HepG2 (cell line): ENCODE data around the gene DIP2C. TPM values are rescaled to one million over a fixed set of nuclear protein-coding genes. Genes with fewer than 3 reads are reported as not detected.

Source experiments
- ATAC-seq: fragments of 200-7000 bp; cut with Tn5 transposase; 3 replicates; pipeline ENCODE4 v1.9.1; 2020; ENCODE audit warnings: mild to moderate bottlenecking, moderate library complexity
- BruUV-seq: library from RNA; stranded (reverse); fragments of 400-500 nt; replicated peaks from 2 replicates; lab custom pipeline; 2021; lab: Mats Ljungman, UMichigan
- CTCF ChIA-PET: fragments of 300-600 bp; formaldehyde crosslinking; extraction: SDS; loops from one replicate; lab custom pipeline; 2021; ENCODE audit warnings: low total read pairs, inconsistent platforms, low intra/inter-chr PET ratio; lab: Yijun Ruan, JAX
- POLR2A ChIA-PET: fragments of 350-600 bp; sonication (Branson Sonifier 250); formaldehyde crosslinking; loops from one replicate; lab custom pipeline; 2020; ENCODE audit warnings: antibody characterized with exemption, inconsistent platforms; lab: Yijun Ruan, JAX
- DNase-seq: peaks from one replicate; pipeline ENCODE4 v3.0.0-alpha.2; 2015; ENCODE audit warnings: low spot score
- FAIRE-seq: peaks from 3 replicates; lab custom pipeline; 2011; peaks lifted over from hg19 to GRCh38; lab: Jason Lieb, UNC
- H2AFZ ChIP-seq: one replicate; pipeline ENCODE4 v1.6.1; 2011; ENCODE audit warnings: low read length, inconsistent platforms
- H3K27ac ChIP-seq: fragments of 300-600 bp; 3 replicates; pipeline ENCODE4 v1.8.0; 2011; ENCODE audit warnings: mixed run types, mild to moderate bottlenecking, mixed read lengths, low read length, inconsistent platforms; ENCODE audit not compliant: insufficient read depth; ENCODE audit errors: extremely low read length
- H3K27me3 ChIP-seq, 2 experiments: fragments of 200-600 bp in 1 of 2; 2 replicates in 1 of 2; 3 replicates in 1 of 2; pipeline versions ENCODE4 v1.6.0 to v1.8.0; 2011; ENCODE audit warnings: low read length in 2 of 2, mild to moderate bottlenecking in 2 of 2, moderate library complexity in 2 of 2, inconsistent platforms in 1 of 2; ENCODE audit not compliant: insufficient read depth in 2 of 2, control insufficient read depth in 1 of 2
- H3K36me3 ChIP-seq, 2 experiments: fragments of 200-600 bp in 1 of 2; replicated peaks in 1 of 2; 2 replicates in 1 of 2; 3 replicates in 1 of 2; pipeline versions ENCODE4 v1.5.1 to v1.8.0; 2011; ENCODE audit warnings: low read length in 2 of 2, inconsistent platforms in 1 of 2; ENCODE audit not compliant: insufficient read depth in 2 of 2, control insufficient read depth in 1 of 2
- H3K4me1 ChIP-seq: 2 replicates; pipeline ENCODE4 v1.5.1; 2012; ENCODE audit warnings: low read length, inconsistent platforms; ENCODE audit not compliant: insufficient read depth
- H3K4me2 ChIP-seq: 2 replicates; pipeline ENCODE4 v1.6.0; 2011; ENCODE audit warnings: low read depth, low read length, inconsistent platforms
- H3K4me3 ChIP-seq, 3 experiments: fragments of 200-600 bp in 1 of 3; sonication (generic), shearing (Covaris generic) in 1 of 3; replicated peaks in 1 of 3; 2 replicates each; pipeline ENCODE4 v1.5.1; 2011 to 2016; ENCODE audit warnings: low read length in 3 of 3, inconsistent platforms in 2 of 3, low read depth in 2 of 3, mild to moderate bottlenecking in 2 of 3, control low read depth in 1 of 3, mixed read lengths in 1 of 3; ENCODE audit not compliant: insufficient read depth in 1 of 3
- H3K79me2 ChIP-seq: one replicate; pipeline ENCODE4 v1.6.1; 2011; ENCODE audit warnings: low read length, inconsistent platforms; ENCODE audit not compliant: insufficient read depth
- H3K9ac ChIP-seq: 2 replicates; pipeline ENCODE4 v1.6.0; 2011; ENCODE audit warnings: mild to moderate bottlenecking, low read depth, low read length, inconsistent platforms; ENCODE audit not compliant: insufficient read depth
- H3K9me3 ChIP-seq: 2 replicates; pipeline ENCODE4 v1.5.1; 2012; ENCODE audit warnings: mild to moderate bottlenecking, low read length
- H4K20me1 ChIP-seq: 2 replicates; pipeline ENCODE4 v1.6.0; 2011; ENCODE audit warnings: inconsistent platforms, mild to moderate bottlenecking, low read length, moderate library complexity; ENCODE audit not compliant: insufficient read depth
- ATF2 ChIP-seq: sonication (generic); formaldehyde crosslinking; IDR thresholded peaks from 2 replicates; pipeline ENCODE4 v1.4.0; 2020; ENCODE audit warnings: missing genetic modification reagents
- MED13 ChIP-seq: sonication (generic); formaldehyde crosslinking; IDR thresholded peaks from 2 replicates; pipeline ENCODE4 v1.5.0; 2020; ENCODE audit warnings: missing genetic modification reagents
- MNT ChIP-seq: fragments of 450-650 bp; IDR thresholded peaks from 2 replicates; pipeline ENCODE4 v1.6.1; 2016
- ZHX2 ChIP-seq, 2 experiments: sonication (generic) in 1 of 2; formaldehyde crosslinking in 1 of 2; IDR thresholded peaks; 2 replicates each; pipeline versions ENCODE4 v1.6.1 to v1.9.0; 2014 to 2022; ENCODE audit warnings: antibody characterized with exemption in 1 of 2, borderline replicate concordance in 1 of 2, inconsistent platforms in 1 of 2, low read depth in 1 of 2, missing genetic modification reagents in 1 of 2
- WGBS: methylation state at CpG from one replicate; pipeline ENCODE4 v1.1.6; 2017; ENCODE audit warnings: low lambda C conversion rate; 5-methylcytosine and 5-hydroxymethylcytosine counted together
- in situ Hi-C: cut with HindIII; loops from 2 replicates; pipeline ENCODE4 v1.10.0; 2017; ENCODE audit warnings: low pct_unique_long_range_greater_than_20kb; ENCODE audit not compliant: extremely low pct_ligation_motif_present
- intact Hi-C: fragments of 100-400 bp; cut with micrococcal nuclease; formaldehyde crosslinking; loops from one replicate; pipeline ENCODE4 v1.10.0; 2022; ENCODE audit not compliant: unreplicated experiment
- polyA plus RNA-seq, 8 experiments: library from polyadenylated mRNA; depleted of rRNA in 3 of 8; stranded (reverse) in 7 of 8; unstranded in 1 of 8; fragments of >200 nt; fragmentation: Illumina TruSeq in 4 of 8; extraction: Trizol in 4 of 8; gene quantifications; 2 replicates each; pipeline versions ENCODE4 v1.2.1 to v1.2.3, GENCODE V29; 2011 to 2016; ENCODE audit warnings: low read depth in 4 of 8, missing spikeins in 1 of 8, mixed read lengths in 1 of 8; ENCODE audit not compliant: insufficient read depth in 1 of 8
- total RNA-seq, 5 experiments: library from RNA; depleted of rRNA; stranded (reverse); fragments of >200 nt; fragmentation: Illumina TruSeq; extraction: Trizol; gene quantifications; 2 replicates each; pipeline ENCODE4 v1.2.3, GENCODE V29; 2016; ENCODE audit warnings: low read depth in 1 of 5

DIP2C gene
- total and polyA plus RNA-seq, 2 of the 13 experiments (the other 11 are each of a cell fraction or from before 2014, with no cell fraction given): 2.2 to 2.7 TPM

GRCh38 chr10:478471-479245 is 210.8 kb downstream of the DIP2C start:
- Histone ChIP-seq H3K9me3 (no peaks in the 10 kb centered on the region), H3K4me1 (no peaks in the 10 kb centered on the region), H4K20me1 (no peaks in the 10 kb centered on the region), H3K4me2 (no peak overlapping the region), H3K4me3 (no peak overlapping the region), H3K9ac (no peak overlapping the region), H3K79me2 (no peaks in the 10 kb centered on the region), H3K36me3 (no peaks in the 10 kb centered on the region), H3K27ac (no peak overlapping the region), H2AFZ (no peak overlapping the region), H3K27me3 (no peaks in the 10 kb centered on the region)
- CTCF ChIA-PET: no interaction called here
- POLR2A ChIA-PET: no interaction called here
- no TSS peak for BruUV-seq
- TF ChIP-seq MNT: no peak
- no peak for TF ChIP-seq ZHX2 (IDR thresholded peaks at IDR 0.05; ENCODE audit: low read depth)
- no peak for TF ChIP-seq ZHX2 (CRISPR knock-in tag; IDR thresholded peaks at IDR 0.05; ENCODE audit: borderline replicate concordance)
- TF ChIP-seq MED13 (CRISPR knock-in tag): no peak
- TF ChIP-seq ATF2 (CRISPR knock-in tag): no peak
- intact Hi-C loops: no loop called here
- 94% methylated on average over 21 of the region's 21 CpGs for WGBS
- DNase-seq (no peak), ATAC-seq (no peak; the same call in 2 of the 3 replicates), FAIRE-seq (no peak)
- in situ Hi-C loops: no loop called here
